HG03135 (cell line): ENCODE data around the gene MYL10.

Source experiments
- ATAC-seq: cut with Tn5 transposase; IDR thresholded peaks from one replicate; pipeline ENCODE4 v1.9.1; 2021; ENCODE audit warnings: mild to moderate bottlenecking, moderate library complexity; ENCODE audit not compliant: unreplicated experiment

Gene MYL10

DNA sequence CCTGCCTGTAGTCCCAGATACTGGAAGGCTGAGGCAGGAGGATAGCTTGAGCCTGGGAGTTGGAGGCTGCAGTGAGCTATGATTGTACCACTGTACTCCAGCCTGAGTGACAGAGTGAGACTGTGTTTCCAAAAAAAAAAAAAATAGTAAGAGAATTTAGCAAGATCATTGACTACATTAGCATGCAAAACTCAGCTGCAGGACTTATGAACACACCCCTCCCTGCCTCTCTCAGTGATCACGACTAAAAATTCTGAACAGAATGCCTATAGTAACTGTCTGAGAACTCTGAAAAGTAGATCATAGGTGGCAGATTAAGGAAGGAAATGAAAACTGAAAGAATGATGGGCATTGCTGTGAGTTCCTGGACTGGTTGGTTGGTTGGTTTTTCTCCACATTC is 50.5 kb downstream of the MYL10 start:
- ATAC-seq, result no peak

DNA sequence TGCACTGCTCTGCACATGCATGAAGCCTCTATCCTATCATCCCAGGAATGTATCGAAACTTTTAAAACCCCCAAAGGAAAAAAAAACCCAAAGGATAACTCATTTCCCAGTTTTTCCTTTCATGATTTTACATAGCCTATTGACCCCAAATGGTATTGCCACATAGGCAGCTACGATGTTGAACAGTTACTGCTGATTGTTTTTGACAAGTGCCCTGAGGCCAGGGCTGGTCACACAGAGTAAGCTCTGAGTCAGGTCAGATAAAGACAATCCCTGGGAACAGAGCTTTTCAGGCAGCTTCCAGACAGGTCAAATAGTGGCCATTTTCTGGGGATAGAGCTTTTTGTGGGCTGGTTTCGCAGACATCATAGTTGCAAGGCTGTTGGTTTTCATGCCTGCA is 52.1 kb downstream of the MYL10 start:
- ATAC-seq, result no peak

DNA sequence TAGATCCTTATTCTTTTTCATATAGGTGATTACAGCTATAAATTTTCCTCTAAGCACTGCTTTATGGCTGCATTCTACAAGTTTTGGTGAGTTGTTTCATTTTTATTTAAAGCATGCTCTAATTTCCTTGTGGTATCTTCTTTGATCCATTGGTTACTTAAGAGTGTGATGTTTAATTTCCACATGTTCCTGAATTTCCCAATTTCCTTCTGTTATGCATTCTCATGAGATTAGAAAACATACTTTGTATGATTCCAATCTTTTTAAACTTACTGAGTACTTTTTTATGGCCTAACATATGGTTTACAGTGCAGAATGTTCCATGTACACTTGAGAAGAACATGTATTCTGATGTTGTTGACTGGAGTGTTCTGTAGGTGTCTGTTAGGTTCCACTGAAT is 53.4 kb downstream of the MYL10 start:
- ATAC-seq, result no peak

- no peak for ATAC-seq
These were observed 53.9 kb downstream of the MYL10 start for GRCh38 chr7:101575168-101575567.

DNA sequence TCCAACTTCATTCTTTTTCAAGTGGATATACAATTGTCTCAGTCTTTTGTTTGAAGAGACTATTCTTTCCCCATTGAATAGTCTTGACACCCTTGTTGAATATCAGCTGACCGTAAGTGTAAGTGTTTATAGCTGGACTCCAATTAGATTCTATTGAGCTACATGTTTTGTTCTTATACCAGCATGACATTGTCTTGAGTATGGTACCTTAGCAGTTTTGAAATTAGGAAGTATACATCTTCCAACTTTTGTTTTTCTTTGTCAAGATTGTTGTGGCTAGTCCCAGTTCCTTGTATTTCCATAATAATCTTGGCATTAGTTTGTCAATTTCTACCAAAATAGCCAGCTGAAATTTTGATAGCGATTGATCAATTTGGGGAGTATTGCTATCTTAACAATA is 56.9 kb downstream of the MYL10 start:
- no peak for ATAC-seq

GRCh38 chr7:101567230-101567629 is 61.9 kb downstream of the MYL10 start:
- no peak for ATAC-seq

- no peak for ATAC-seq
These were observed 63.4 kb downstream of the MYL10 start for GRCh38 chr7:101565601-101566209.

DNA sequence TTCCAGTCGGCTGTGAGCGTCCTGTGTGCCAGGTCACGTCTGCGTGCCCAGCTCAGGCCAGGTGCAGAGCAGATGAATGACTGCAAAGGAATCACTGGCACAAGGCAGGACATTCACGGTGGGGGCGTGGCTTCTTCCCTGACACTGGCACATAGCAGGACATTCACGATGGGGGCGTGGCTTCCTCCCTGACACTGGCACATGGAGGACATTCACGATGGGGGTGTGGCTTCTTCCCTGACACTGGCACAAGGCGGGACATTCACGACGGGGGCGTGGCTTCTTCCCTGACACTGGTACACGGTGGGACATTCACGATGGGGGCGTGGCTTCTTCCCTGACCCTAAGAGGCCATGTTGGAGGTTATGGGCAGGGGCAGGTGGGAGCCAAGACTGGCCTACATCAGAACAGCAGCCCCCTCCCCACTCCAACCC is 64.3 kb downstream of the MYL10 start:
- no peak for ATAC-seq

- ATAC-seq, result no peak
These were observed 64.9 kb downstream of the MYL10 start for GRCh38 chr7:101563943-101564777.
